Measurements from ENCODE around the gene HSPA14. TPM values are rescaled to one million over a fixed set of nuclear protein-coding genes. Genes with fewer than 3 reads are reported as not detected.

The HSPA14 gene
- total RNA-seq, 4 donors from 2014 or later: 3.6 to 9.2 (median 5.9) TPM

DNA sequence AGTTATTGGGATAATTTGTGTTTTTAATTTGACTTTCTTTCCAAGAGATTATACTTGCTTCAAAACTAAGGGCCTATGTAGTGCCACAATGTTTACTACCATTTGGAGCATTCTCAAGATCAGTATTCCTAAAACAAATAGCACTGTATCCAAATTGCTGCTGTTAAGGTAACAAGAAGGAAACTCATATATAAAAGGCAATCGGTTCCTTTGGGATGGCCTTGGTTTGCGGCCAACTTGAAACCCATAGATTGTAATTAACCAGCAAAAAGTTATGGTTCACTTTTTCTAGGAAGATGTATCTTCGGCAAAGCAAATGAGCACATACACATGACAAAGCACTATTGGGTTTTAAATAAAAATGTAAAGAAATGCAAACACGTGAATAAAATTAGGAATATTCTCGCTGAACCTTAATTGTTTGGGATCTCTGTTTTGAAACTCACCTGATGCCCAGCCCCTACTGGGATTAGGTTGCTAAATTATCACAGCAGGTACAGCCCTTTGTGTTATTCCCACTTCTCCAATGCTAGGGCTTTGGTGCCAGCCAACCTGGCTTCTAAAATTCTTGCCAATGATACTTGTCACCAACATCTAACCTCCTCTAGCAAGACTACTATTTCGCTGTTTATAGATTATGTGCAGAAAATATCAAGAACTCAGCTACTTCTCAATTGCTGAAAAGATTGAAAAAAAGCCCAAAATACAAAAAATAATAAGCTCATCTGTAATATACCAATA is 16.3 kb upstream of the HSPA14 start:
- intact Hi-C loops (cut with DNase I; ENCODE audit: low total_unique reads): loop anchor here (5.0 to 10.0 kb wide), 2 partner anchors 327 to 570 kb away; no protein-coding TSS in a partner anchor
- WGBS, 2 donors: 80 to 83% methylated on average over 6 of the region's 6 CpGs
- DNase-seq (ENCODE audit: low spot score in 2 of 2): no peak
- H3K4me3 ChIP-seq (ENCODE audit: low read depth, poor library complexity, severe bottlenecking): no peak overlapping the region
- no peak for TF ChIP-seq CTCF (IDR thresholded peaks at IDR 0.05)
- no peak for TF ChIP-seq POLR2A (IDR thresholded peaks at IDR 0.05)

GRCh38 chr10:14822879-14823755 is 15.0 kb upstream of the HSPA14 start:
- no peak overlapping the region for H3K4me3 ChIP-seq (ENCODE audit: low read depth, poor library complexity, severe bottlenecking)
- intact Hi-C loops (cut with DNase I; ENCODE audit: low total_unique reads): loop anchor here (5.0 to 10.0 kb wide), 2 partner anchors 328 to 571 kb away; no protein-coding TSS in a partner anchor
- WGBS, 2 donors: 36 to 38% methylated on average over 3 of the region's 3 CpGs
- no peak for TF ChIP-seq POLR2A (IDR thresholded peaks at IDR 0.05)
- TF ChIP-seq CTCF (IDR thresholded peaks at IDR 0.05): no peak
- no peak for DNase-seq (ENCODE audit: low spot score in 2 of 2)

DNA sequence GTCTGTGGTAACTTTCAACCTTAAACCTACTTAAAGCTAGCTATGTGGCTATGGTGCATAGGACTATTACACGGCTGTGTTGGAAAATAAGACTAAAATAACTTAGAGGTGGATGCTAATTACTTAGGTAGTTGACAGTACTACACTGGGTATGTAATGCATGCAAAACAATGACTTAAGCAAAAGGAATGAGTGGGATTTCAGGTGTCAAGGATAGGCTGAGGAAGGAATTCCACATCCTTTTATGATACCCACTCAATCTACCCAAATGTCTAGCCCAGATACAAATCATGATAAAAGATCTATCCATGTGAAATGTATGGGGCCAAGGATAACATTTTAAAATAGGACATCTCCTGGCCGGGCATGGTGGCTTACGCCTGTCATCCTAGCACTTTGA is 14.1 kb upstream of the HSPA14 start:
- 65 to 94% methylated on average over 3 of the region's 3 CpGs for WGBS, 2 donors
- intact Hi-C loops (cut with DNase I; ENCODE audit: low total_unique reads): loop anchor here (5.0 to 10.0 kb wide), 2 partner anchors 329 to 572 kb away; no protein-coding TSS in a partner anchor
- no peak overlapping the region for H3K4me3 ChIP-seq (ENCODE audit: low read depth, poor library complexity, severe bottlenecking)
- no peak for DNase-seq (ENCODE audit: low spot score in 2 of 2)
- TF ChIP-seq POLR2A (IDR thresholded peaks at IDR 0.05) (no peak), CTCF (IDR thresholded peaks at IDR 0.05) (no peak)

DNA sequence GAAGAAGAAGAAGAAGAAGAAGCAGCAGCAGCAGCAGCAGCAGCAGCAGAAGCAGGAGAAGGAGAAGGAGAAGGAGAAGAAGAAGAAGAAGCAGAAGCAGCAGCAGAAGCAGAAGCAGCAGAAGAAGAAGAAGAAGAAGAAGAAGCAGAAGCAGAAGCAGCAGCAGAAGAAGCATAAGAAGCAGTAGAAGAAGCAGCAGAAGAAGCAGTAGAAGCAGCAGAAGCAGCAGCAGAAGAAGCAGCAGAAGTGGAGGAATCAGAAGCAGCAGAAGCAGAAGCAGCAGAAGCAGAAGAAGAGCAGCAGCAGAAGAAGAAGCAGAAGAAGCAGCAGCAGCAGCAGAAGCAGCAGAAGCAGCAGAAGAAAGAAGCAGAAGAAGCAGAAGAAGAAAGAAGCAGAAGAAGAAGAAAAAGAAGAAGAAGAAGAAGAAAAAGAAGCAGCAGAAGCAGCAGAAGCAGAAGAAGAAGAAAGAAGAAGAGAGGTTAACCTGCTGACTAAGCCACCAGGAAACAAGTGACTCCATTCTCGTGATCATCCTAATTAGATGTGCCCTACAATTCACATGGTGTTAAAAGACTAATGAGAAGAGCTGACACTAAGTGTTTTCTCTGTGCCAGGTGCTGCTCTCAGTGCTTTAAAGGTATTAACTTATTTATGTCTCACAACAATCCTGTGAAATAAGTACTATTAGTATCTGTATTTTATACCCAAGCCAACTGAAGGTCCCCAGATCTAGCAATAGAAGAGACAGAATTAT is 11.9 kb upstream of the HSPA14 start:
- 65 to 68% methylated on average over 1 of the region's 1 CpG for WGBS, 2 donors
- intact Hi-C loops (cut with DNase I; ENCODE audit: low total_unique reads): loop anchor here (10.0 kb wide), 1 partner anchor 331 kb away; no protein-coding TSS in a partner anchor
- TF ChIP-seq POLR2A (IDR thresholded peaks at IDR 0.05) (no peak), CTCF (IDR thresholded peaks at IDR 0.05) (no peak)
- H3K4me3 ChIP-seq (ENCODE audit: low read depth, poor library complexity, severe bottlenecking): no peak overlapping the region
- DNase-seq (ENCODE audit: low spot score in 2 of 2): no peak

GRCh38 chr10:14833106-14833505 is 5.0 kb upstream of the HSPA14 start:
- no peak for TF ChIP-seq CTCF (IDR thresholded peaks at IDR 0.05)
- TF ChIP-seq POLR2A (IDR thresholded peaks at IDR 0.05): no peak
- WGBS, 2 donors: 77 to 83% methylated on average over 3 of the region's 3 CpGs
- intact Hi-C loops (cut with DNase I; ENCODE audit: low total_unique reads): loop anchor here (10.0 kb wide), 1 partner anchor 288 kb away; no protein-coding TSS in a partner anchor
- DNase-seq (ENCODE audit: low spot score in 2 of 2): no peak
- no peak overlapping the region for H3K4me3 ChIP-seq (ENCODE audit: low read depth, poor library complexity, severe bottlenecking)
